Suppressor macrophage (primary cell): ENCODE measurements around the gene C20orf204.
"Not testable (repeated sequence)": the region's sequence is repeated elsewhere in the genome, so short reads cannot be mapped to it uniquely, and the experiment has no call there.

Experiments used
- DNase-seq, 4 experiments: peaks; one replicate each; pipeline ENCODE4 v3.0.0-alpha.2; 2020 to 2022

C20orf204 gene

DNA sequence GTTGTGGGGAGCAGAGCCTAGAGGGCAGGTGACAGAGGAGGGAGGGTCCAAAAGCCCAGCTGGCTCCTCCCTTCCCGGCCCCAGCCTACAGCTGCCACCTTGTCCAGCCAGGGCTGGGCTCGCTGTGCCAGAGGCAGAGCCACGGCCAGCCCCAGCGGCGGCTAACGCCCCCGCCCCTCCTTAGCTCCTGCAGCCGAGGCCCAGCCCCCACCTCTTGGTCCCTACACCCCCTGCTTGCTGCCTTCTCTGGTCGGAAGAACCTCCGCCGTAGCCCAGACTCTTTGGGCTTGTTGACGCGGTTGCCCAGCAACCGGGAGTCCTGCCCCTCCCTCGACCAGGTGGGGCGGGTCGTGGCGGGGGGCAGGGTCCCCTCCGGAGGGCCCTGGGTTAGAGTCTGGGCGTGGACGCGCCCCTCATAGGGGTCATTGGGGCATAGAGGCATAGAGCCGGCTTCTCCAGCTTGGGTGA, 48.7 kb downstream of the C20orf204 start:
- DNase-seq = no peak

DNA sequence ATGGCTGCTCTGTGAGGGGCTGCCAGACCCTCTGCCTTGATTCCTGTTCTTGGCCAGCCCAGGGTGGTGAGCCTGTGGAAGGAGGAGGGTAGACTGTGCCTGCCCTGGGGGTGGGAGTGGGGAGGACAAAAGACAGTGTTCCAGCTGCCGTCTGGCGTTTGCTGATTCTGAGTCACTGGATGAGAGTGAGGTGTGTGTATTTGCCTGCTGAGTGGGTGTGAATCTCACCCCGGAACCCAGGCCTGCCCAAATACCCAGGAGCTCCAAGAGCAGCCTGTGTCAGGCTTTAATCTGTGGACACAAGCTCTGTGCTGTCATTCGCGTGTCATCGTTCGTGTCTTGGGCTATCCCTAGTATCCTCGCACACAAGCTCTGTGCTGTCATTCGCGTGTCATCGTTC, 50.8 kb downstream of the C20orf204 start:
- no peak for DNase-seq

DNA sequence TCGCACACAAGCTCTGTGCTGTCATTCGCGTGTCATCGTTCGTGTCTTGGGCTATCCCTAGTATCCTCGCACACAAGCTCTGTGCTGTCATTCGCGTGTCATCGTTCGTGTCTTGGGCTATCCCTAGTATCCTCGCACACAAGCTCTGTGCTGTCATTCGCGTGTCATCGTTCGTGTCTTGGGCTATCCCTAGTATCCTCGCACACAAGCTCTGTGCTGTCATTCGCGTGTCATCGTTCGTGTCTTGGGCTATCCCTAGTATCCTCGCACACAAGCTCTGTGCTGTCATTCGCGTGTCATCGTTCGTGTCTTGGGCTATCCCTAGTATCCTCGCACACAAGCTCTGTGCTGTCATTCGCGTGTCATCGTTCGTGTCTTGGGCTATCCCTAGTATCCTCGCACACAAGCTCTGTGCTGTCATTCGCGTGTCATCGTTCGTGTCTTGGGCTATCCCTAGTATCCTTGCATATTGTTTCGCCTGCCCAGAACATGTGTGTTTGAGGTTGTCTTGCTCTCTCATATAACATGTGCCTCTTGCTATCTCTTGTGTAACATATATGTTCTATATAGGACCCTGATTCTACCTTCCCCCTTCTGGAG, 51.3 kb downstream of the C20orf204 start:
- not testable (repeated sequence) for DNase-seq

DNA sequence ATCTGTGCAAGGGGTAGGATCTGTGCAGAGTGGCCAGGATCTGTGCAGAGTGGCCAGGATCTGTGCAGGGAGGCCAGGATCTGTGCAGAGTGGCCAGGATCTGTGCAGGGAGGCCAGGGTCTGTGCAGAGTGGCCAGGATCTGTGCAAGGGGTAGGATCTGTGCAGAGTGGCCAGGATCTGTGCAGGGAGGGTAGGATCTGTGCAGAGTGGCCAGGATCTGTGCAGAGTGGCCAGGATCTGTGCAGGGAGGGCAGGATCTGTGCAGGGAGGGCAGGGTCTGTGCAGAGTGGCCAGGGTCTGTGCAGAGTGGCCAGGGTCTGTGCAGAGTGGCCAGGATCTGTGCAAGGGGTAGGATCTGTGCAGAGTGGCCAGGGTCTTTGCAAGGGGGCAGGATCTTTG, 52.6 kb downstream of the C20orf204 start:
- DNase-seq = not testable (repeated sequence)
